Measurements from ENCODE around the gene NAAA.

DNA sequence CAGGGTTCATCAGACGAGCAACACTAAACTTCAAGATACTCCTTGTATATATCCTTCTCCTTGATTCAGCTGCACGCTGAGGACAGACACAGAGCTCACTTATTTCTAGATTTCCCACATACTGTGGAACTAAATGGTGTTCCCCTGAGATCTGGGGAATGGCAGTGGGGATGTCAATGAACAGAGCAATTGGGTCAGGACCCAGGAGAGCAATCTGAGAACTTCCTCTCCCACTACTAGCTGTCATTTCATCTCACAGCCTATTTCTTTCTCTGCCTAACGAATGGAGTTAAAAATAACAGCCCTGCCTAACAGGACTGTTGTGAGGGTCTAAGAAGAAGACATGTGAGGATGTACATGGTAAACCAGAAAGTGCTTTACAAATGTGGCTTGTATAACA is 10.7 kb downstream of the NAAA start:
- TF ChIP-seq, protein P1, sequence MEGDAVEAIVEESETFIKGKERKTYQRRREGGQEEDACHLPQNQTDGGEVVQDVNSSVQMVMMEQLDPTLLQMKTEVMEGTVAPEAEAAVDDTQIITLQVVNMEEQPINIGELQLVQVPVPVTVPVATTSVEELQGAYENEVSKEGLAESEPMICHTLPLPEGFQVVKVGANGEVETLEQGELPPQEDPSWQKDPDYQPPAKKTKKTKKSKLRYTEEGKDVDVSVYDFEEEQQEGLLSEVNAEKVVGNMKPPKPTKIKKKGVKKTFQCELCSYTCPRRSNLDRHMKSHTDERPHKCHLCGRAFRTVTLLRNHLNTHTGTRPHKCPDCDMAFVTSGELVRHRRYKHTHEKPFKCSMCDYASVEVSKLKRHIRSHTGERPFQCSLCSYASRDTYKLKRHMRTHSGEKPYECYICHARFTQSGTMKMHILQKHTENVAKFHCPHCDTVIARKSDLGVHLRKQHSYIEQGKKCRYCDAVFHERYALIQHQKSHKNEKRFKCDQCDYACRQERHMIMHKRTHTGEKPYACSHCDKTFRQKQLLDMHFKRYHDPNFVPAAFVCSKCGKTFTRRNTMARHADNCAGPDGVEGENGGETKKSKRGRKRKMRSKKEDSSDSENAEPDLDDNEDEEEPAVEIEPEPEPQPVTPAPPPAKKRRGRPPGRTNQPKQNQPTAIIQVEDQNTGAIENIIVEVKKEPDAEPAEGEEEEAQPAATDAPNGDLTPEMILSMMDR (IDR thresholded peaks at IDR 0.05) = no peak
- TF ChIP-seq POLR2A (IDR thresholded peaks at IDR 0.05) = no peak

All from body of pancreas (tissue), 4 donors.